Lower leg skin (tissue), 4 donors: ENCODE measurements around the gene FAM217A. TPM values are rescaled to one million over a fixed set of nuclear protein-coding genes. Genes with fewer than 3 reads are reported as not detected.

Experiments used
- DNase-seq, 2 donors: peaks; one replicate each; pipeline ENCODE4 v3.0.0-alpha.2; 2019; ENCODE audit warnings: low spot score in 2 of 2
- H3K4me3 ChIP-seq: fragments of 200-600 bp; sonication (generic); 2 replicates; pipeline ENCODE4 v1.5.1; 2017; ENCODE audit warnings: mild to moderate bottlenecking, low read depth; ENCODE audit not compliant: poor library complexity, severe bottlenecking
- CTCF ChIP-seq, 3 donors: fragments of 450-650 bp; IDR thresholded peaks; one replicate each; pipeline ENCODE4 v1.5.1; 2016; ENCODE audit warnings: antibody characterized with exemption in 3 of 3, mild to moderate bottlenecking in 3 of 3, moderate library complexity in 2 of 3
- POLR2A ChIP-seq, 2 donors: fragments of 450-650 bp; IDR thresholded peaks; one replicate each; pipeline ENCODE4 v1.6.1; 2016 to 2017; ENCODE audit warnings: antibody characterized with exemption in 2 of 2, mild to moderate bottlenecking in 1 of 2, moderate library complexity in 1 of 2
- WGBS, 2 donors: methylation state at CpG; one replicate each; pipeline ENCODE4 v1.1.5; 2018; 5-methylcytosine and 5-hydroxymethylcytosine counted together
- intact Hi-C: fragments of 100-400 bp; cut with DNase I; formaldehyde crosslinking; loops from one replicate; pipeline ENCODE4 v1.15.0; 2023; ENCODE audit warnings: low total_unique reads
- total RNA-seq, 4 donors: library from RNA; depleted of rRNA; stranded (reverse); fragments of >200 nt; gene quantifications; one replicate each; pipeline ENCODE4 v1.1.0, GENCODE V29; 2016

Gene FAM217A
- total RNA-seq, 4 donors from 2014 or later, result not detected

DNA sequence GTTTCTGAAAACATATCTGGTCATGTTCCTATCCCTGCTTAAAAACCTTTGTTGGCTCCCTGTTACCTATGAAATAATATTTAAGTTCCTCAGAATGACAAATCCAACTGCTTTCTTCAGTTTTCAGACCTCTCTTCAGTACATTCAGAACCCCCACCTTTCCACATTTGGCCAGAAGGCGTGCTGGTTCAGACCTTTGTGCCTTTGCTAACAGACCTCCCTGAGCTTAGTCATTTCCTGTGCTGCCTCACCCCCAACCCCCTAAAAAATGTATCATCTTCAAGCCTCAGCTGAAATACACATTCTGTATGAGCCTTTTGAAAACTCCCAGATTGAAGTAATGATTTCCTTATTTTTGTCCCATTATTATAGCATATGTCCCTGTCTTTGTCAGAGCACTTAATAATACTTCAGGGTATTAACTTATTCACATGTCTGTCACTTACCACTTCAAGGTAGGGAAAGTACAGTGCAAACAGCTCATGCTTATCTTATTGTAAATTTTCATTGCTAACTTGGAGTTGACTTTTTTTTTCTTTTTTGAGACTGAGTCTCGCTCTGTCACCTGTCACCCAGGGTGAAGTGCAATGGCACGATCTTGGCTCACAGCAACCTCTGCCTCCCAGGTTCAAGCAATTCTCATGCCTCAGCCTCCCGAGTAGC, 19.7 kb downstream of the FAM217A start:
- no peak overlapping the region for H3K4me3 ChIP-seq
- no peak for DNase-seq
- 84 to 88% methylated on average over 4 of the region's 4 CpGs for WGBS, 2 donors
- no peak for TF ChIP-seq POLR2A (IDR thresholded peaks at IDR 0.05)
- no peak for TF ChIP-seq CTCF (IDR thresholded peaks at IDR 0.05)
- intact Hi-C loops, result loop anchor here (10.0 kb wide), 2 partner anchors 96 to 876 kb away; no protein-coding TSS in a partner anchor

GRCh38 chr6:4057036-4057435, 21.9 kb downstream of the FAM217A start:
- intact Hi-C loops, result loop anchor here (10.0 kb wide), 2 partner anchors 98 to 878 kb away; no protein-coding TSS in a partner anchor
- no peak for DNase-seq
- TF ChIP-seq CTCF (IDR thresholded peaks at IDR 0.05), result no peak
- TF ChIP-seq POLR2A (IDR thresholded peaks at IDR 0.05), result no peak
- 95 to 97% methylated on average over 2 of the region's 2 CpGs for WGBS, 2 donors
- H3K4me3 ChIP-seq, result no peak overlapping the region

DNA sequence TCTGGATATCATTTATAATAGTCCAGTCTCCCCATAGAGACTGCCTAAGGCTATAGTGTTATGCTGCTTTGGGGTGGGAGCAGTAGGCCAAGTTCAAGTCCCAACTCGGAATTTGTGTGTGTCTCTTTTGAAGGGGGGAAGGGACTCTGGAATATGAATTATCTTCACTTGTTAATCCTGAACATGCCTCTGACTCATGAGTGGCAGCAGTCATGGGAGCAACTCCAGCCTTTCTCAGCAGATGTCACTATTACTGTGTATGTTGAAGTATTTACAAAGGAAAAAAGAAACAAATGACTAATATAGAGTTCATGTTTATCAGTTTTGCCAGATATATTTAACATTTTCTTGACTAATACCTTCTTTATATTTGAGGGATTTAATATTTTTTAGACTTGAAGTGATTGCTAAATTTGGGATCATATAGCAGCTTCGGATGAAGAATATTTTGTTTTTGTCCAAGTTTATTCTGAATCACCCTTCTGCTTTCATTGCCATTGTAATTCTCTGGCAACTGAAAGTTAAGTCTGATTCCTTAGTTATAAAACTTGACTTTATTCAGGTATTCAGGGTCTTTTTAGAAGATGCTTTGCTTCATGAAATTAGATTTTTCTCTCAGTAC, 23.4 kb downstream of the FAM217A start:
- 43 to 46% methylated on average over 2 of the region's 2 CpGs for WGBS, 2 donors
- no peak overlapping the region for H3K4me3 ChIP-seq
- intact Hi-C loops, result loop anchor here (10.0 kb wide), 2 partner anchors 99 to 879 kb away; no protein-coding TSS in a partner anchor
- TF ChIP-seq POLR2A (IDR thresholded peaks at IDR 0.05) (no peak), CTCF (IDR thresholded peaks at IDR 0.05) (no peak)
- DNase-seq, result peak in 1 of 2 donors; percentile 34

- DNase-seq, result no peak
- 82 to 85% methylated on average over 6 of the region's 6 CpGs for WGBS, 2 donors
- intact Hi-C loops, result no loop called here
- TF ChIP-seq POLR2A (IDR thresholded peaks at IDR 0.05), result no peak
- H3K4me3 ChIP-seq, result no peak overlapping the region
Observed at GRCh38 chr6:4049246-4049645, 29.7 kb downstream of the FAM217A start.

- no peak overlapping the region for H3K4me3 ChIP-seq
- intact Hi-C loops, result no loop called here
- TF ChIP-seq POLR2A (IDR thresholded peaks at IDR 0.05), result no peak
- TF ChIP-seq CTCF (IDR thresholded peaks at IDR 0.05), result no peak
- no peak for DNase-seq
Observed at GRCh38 chr6:4041480-4041879, 37.5 kb downstream of the FAM217A start.

- intact Hi-C loops, result no loop called here
- DNase-seq, result no peak
- WGBS, 2 donors, result 42 to 63% methylated on average over 1 of the region's 1 CpG
- no peak overlapping the region for H3K4me3 ChIP-seq
- no peak for TF ChIP-seq CTCF (IDR thresholded peaks at IDR 0.05)
- no peak for TF ChIP-seq POLR2A (IDR thresholded peaks at IDR 0.05)
Observed at GRCh38 chr6:4039348-4039747, 39.6 kb downstream of the FAM217A start.
